Pons (tissue), 1 donor: ENCODE measurements around the gene SNPH.

Experiments
- DNase-seq: peaks from one replicate; pipeline ENCODE4 v3.0.0-alpha.2; 2016; ENCODE audit warnings: low spot score

The SNPH gene

DNA sequence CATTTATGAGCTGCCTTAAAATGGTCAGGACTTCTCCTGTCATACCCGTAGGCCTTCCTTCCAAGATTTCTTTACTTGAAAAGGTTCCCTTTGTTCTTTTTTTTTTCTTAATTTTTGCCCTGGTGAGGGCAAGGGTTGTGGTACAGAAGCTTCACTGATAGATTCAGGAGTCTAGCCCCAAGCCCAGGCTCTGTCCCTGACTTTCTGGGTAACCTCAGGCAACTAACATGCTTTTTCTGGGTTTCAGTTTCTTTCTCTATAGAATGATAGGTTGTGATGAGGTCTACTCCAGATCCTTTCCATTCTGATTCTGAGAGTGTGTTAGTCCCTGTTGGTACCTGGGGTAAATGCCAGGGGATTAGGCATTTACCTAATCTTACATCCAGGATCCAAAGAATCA, 21.2 kb downstream of the SNPH start:
- no peak for DNase-seq

DNA sequence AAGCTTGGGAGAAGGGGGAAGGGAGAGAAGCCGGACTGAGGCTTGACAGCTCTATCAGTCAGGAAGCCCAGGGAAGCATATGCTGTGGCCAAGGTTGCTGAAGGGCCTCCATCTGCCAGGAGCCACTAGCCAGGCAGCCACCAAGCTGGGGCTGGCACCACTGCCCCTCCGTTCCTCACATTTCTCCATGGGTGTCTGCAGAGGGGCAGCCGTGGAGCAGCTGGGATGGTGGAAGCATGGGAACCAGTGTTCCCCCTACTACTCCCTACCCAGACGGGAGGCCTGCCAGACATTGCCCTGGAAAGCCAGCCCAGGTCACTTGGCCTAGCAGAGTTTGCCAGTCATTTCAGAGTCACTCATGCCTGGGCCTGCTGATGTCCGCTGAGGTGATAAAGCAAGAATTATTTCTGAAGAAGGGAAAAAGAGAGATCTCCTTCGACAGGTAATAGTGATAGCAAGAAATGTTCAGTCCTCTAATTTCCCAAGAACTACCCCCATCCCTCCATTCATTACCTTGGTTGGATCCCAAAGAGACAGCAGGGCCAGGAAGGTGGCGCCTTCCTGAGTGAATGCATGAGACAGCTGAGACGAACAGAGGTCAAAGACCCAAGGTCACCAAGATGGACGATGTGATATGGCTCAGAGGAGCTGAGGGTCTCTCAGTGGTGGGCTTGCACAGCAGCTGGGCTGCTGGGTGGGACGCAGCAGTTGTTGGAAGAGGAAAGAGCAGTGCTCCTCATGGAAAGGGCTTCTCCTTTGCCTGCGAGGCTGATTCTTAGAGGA, 21.9 kb downstream of the SNPH start:
- no peak for DNase-seq

DNA sequence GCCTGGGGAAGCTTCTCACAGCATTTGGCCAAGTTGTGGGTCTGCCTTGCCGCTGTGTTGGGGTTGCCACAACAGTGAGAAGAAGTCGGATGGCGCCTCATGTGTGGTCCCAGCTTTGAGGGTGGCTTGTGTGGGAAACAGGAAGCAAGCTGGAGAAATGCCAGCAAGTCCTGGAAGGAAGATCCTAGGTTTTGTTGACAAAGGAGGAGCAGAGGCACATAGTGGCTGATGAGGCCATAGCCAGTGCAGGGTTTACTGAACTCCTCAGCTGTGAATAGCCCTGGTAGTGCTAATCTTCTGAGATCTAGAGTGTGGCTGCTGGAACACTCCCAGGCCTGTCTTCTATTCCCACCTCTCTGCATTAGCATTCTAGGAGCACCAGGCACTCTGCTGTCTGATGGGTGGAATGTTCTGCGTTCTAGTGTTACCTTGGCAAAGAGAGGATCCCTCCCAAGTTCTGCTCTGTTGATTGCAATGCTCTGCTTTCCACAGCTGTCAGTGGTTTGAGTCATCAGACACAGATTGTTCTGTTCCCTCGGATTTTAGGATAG, 25.2 kb downstream of the SNPH start:
- DNase-seq, result no peak

DNA sequence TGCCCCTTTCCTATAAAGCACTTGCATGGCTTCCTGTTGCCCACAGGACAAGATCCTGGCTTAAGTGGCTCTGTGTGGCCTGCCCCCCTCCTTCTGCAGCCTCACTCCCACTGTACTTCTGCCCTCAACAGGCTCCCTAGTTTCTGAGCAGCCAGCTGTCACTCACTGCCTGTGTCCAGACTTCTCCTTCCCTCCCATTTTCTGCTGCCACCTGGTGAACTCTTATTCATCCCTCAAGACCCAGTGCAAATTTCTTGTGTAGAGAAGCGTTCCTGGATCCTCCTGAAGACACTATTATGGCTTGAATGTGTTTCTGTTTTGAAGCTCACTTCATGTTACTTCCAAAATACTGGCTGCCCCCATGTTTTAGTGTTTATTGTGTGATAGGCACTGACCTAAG, 26.5 kb downstream of the SNPH start:
- DNase-seq, result no peak

DNA sequence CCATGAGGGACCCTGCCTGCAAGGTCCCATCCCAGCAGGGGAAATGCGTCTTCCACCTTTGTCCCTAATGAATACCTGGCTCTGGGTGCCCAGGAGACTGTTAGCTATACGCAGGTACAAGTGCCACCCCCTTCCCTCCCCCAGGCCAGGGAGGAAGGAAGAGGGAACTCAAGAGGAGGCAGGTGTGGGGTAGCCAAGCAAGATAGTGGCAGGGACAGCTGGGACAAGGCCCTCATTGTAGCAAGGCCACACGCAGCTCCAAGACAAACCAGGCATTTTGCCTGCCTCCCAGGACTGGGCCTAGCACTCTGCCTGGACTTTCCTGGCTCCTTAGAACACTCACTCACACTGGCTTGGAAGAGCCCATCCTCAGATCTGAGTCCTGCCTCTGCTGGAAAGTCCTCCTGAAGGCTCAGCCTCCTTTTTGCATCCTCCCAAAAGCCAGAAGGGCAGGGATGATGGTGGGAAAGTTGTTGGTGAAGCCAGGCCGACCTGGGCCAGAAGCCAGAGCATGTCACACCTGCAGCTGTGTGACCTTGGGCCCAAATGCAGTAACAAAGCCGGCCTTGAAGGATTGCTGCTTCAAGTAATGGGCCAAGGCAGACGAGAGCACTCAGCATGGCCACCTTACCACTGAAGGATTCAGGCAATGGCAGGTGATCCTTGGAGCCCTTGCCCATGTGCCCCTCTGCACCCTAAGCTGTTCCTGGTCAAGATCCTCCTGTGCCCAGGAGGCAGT, 27.7 kb downstream of the SNPH start:
- DNase-seq, result no peak

DNA sequence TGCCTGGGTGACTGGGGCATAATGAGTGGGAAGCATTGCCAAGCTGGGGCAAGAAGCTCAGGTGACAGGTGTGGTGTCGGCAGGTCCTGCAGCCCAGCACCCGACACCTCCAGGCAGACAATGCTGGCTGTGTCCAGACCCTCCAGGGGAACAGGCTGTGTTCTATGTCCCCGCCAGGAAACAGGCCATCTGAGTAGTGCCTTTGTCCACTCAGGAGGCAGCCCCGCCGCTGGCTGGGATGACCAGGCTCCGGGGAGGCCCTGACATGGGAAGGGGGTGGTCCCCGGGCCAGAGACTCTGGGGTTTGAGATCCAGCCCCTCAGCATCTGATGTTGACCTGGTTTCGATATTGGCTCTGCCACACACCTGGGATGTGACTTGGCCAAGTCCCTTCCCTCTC, 28.4 kb downstream of the SNPH start:
- DNase-seq, result no peak

DNA sequence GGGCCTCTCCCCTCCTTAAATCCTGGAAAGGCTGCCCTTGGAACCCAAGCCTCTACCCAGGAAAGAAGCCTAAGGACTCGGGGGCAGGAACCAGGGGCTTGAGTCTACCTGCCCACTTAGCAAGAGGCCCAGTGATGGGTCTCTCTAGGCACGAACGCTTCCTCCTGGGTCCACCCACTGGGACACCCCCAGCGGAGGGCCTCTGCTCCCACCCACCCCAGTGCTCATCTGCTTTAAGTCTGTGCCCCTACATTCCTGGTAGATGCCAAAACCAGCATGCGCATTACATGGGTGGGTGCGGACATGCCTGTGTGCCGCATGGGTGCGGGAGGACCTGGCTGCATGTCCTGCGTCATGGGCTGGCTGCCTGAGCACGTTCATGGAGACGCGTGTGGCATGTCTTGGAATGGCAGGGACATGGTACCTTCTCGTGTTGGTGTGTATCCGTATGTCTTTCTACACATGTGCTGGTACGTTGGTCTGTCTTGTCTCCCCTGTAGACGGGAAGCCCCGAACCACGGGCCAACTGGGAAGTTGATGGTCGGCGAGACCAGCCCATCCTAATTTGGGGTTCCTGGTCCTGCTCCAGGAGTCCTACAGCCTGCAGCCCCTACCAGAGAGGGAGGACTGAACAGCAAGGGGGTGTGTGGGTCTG, 29.3 kb downstream of the SNPH start:
- DNase-seq, result no peak

DNA sequence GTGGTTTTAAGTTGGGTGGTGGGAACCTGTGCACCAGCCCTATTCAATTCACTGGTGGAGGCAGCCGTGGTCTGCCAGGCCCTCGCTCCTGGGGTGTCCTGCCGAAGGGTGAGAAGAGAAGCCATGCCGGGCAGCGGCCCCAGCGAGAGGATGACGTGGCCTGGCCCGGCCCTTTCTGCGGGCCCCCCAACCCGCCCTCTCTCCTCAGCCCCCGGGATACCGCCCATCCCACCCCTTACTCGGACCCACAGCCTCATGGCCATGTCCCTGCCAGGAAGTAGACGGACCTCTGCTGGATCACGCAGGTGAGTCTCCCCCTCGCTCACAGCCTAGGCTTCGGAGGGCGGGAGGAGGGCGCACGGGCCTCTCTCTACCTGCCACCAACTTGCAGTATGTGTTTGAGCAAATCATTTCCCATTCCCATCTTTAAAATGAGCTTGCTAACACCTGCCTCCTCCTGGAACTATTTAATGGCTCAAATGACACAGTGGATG, 30.1 kb downstream of the SNPH start:
- DNase-seq, result no peak

DNA sequence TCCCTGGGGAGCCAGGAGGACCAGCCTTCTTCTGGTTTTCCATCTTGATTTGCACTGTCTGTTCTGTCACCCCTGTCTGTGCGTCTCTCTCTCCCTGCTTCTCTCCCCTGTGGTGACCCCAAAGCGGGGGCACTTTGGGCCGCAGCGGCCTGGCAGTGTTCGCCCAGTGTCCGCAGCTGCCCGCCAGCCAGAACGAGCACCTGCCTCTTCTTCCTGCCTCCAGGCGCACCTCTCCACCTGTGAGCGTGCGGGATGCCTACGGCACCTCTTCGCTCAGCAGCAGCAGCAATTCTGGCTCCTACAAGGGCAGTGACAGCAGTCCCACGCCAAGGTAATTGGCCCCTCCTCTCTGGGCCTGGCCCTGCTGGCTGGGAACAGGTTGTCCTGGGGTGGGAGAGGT, 30.8 kb downstream of the SNPH start:
- DNase-seq, result no peak

DNA sequence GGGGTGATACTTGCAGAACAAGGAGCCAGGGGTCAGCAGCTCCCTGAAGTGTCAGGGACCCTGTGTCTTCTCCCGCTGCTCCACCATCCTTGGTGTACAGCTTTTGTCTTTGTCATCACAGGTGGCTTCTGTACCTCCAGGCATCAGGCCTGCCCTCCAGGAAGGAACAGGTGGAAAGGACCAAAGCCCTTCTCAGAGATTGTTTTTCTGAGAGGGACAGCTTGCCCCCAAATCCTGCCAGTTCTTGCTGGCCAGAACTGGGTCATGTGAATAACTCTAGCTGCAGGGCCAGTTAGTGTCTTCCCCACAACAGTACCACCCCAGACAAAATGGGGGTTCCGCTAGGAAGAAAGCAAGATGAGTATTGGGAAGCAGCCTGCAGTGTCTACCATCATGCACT, 31.4 kb downstream of the SNPH start:
- DNase-seq, result no peak

DNA sequence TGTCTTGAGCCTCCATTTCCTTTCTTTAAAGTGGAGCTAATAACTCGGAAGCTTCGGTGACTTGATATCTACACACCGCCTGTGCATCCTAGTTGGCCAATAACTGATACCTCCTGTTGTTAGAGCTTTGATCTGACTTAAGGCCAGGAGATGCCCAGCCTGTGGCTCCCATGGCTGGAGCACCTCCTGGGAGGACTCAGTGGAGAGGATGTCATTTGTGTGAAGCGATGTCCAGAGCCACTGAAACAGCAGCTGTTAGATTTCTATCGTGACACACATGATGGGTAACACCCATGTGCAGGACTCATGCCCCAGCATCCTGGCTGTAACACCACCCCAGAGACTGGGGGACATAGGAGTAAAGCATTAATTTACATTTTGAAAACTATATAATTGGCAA, 32.1 kb downstream of the SNPH start:
- DNase-seq, result no peak

DNA sequence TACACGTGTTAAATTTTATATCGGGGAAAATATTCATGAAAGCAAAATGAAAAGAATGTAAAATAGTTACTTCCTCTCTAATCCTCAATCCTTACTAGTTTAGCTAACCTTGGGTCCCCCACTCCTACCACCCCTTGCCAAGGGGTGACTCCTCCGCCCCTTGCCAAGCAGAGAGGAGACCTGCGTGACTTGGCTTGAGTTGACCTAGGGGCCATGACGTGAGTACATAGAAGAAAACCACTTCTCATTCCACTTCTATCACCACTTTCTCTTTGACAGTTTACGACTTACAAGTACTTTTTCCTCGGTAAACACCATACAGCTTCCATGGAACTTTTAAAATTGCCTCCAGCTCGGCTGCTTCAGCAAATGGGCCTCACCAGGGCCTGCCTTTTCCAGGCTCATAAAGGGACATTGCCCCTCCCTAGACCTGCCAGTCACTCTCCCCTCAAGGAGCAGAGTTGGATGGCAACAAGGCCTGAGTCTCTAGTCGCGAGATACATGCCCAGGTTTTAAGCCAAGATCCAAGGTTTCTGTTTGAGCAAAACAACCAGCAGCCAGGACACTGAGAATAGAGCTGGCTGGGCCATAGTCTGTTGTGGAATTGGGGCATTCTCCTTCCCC, 32.9 kb downstream of the SNPH start:
- no peak for DNase-seq

DNA sequence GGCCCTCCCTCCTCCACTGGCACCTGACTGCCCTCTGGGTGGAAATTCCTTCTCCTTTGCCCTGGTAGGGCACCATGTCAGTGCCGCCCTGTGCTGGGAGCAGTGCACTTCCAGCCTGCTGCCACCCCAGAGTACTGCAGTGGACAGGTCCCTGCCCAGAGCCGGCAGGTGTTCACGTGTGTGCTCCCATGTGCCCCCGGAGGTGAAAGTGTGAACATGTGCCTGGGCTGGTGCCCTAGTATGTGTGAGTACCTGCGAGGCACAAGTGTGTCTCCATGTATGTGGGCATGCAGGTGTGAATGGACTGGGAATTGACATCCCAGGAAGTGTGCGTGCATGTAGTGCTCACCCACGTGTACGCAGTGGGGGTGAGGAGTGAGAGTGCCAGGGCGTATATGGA, 33.4 kb downstream of the SNPH start:
- DNase-seq, result no peak

DNA sequence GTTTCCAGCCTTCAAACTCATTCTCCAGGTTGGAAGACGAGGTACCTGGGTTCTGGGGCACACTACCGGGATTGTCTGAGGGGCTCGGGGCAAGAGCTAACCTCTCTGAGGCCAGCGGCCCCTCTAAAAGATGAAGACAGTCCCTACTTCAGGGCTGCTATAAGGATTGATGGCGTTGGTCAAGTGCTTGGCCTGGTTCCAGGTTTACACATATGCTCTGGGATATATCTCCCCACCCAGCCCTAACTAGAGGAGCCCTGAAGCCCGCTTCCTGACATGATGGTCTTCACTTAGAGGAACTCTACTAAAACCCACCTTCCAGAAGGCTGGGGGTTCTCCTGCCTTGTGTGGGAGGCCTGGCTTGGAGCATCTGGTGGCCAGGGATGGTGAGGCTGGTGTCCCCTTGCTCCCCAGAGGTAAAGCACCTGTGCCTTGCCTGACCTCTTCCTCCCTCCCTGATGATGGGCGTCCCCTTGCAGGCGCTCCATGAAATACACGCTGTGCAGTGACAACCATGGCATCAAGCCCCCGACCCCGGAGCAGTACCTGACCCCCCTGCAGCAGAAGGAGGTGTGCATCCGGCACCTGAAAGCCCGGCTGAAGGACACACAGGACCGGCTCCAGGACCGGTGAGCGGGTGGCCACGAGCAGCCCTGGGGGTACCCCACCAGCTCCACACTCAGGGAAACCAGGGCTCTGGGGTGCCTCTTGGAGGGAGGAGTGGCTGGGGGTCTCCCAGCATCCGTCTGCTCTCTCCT, 34.2 kb downstream of the SNPH start:
- DNase-seq, result no peak

DNA sequence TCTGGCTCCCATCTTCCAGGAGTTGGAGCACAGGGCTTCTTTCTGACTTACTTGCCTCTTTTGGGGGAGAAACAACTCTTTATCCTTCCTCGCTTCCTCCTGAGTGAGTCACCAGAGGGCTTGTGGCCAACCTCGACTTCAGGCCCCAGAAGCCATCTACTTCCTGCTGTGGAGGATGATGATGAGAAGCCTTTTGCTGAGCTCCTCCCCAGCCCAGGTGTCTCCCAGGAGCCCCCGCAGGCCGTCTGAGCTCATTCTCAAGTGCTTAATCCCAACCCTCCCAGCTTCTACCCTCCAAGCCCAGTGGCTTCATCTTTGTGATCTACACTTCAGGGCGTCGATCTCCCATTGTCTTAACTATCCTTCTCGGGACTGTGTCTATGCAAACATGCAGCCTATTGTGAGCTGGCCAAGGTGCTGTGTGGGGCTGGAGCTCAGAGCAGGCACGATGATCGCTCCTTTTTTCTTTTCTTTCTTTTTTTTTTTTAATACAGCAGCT, 35.0 kb downstream of the SNPH start:
- DNase-seq, result no peak

DNA sequence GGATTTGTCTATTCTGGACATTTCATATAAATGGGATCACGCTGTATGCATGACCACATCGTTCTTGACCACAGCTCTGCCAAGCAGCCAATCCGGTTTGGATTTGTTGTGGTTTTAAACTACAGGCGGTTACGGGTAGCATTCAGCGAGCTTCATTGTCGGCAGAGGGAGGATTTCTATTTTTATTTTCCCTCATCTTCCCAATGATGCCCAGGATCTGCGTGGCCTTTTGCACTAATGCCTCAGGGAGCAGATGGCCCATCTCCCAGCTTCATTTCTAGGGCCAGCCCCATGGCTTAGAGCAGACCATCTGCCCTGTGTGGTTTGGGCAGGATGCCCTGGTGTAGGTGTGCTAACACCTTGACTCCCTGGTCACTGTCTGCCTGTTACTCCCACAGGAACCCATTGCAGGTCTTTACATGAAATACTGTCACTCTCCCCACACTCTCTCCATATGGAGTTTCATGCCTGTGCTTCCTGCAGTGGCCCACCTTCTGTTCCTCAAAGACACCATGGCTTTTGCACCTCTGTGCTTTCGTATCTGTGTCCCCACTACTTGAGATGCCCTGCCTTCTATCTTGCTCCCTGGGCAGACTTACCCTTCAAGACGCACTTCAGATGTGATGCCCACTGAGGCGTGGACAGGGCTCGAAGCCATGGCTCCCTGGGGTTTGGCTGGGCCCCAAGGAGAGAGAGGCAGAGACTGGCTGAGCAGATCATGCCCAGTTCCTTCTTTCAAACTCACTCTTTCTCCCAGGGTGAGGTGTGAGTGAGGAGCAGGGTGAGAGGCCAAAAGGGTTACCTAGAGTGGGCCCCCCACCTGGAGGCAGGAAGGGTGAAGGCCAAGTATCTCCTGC, 36.8 kb downstream of the SNPH start:
- DNase-seq, result no peak

DNA sequence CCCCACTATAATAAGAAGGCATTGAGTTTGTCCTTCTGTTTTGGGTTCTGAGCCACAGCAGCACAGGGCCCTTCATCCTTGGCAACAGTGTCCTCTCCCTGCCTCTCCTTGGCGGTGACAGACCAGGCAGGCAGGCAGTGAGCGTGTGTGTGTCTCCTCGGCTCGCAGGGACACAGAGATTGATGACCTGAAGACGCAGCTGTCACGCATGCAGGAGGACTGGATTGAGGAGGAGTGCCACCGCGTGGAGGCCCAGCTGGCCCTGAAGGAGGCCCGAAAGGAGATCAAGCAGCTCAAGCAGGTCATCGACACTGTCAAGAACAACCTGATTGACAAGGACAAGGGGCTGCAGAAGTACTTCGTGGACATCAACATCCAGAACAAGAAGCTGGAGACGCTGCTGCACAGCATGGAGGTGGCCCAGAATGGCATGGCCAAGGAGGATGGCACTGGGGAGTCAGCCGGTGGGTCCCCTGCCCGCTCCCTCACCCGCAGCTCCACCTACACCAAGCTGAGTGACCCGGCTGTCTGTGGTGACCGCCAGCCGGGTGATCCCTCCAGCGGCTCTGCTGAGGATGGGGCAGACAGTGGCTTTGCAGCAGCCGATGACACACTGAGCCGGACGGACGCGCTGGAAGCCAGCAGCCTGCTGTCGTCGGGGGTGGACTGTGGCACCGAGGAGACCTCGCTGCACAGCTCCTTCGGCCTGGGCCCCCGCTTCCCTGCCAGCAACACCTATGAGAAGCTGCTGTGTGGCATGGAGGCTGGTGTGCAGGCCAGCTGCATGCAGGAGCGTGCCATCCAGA, 38.8 kb downstream of the SNPH start:
- no peak for DNase-seq

DNA sequence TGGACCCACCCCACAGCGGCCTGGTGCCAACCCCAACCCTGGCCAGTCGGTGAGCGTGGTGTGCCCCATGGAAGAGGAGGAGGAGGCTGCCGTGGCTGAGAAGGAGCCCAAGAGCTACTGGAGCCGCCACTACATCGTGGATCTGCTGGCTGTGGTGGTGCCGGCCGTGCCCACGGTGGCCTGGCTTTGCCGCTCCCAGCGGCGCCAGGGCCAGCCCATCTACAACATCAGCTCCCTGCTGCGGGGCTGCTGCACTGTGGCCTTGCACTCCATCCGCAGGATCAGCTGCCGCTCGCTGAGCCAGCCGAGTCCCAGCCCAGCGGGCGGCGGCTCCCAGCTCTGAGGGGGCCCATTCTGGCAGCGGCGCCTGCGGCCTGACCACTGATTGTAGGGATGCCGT, 39.6 kb downstream of the SNPH start:
- no peak for DNase-seq

DNA sequence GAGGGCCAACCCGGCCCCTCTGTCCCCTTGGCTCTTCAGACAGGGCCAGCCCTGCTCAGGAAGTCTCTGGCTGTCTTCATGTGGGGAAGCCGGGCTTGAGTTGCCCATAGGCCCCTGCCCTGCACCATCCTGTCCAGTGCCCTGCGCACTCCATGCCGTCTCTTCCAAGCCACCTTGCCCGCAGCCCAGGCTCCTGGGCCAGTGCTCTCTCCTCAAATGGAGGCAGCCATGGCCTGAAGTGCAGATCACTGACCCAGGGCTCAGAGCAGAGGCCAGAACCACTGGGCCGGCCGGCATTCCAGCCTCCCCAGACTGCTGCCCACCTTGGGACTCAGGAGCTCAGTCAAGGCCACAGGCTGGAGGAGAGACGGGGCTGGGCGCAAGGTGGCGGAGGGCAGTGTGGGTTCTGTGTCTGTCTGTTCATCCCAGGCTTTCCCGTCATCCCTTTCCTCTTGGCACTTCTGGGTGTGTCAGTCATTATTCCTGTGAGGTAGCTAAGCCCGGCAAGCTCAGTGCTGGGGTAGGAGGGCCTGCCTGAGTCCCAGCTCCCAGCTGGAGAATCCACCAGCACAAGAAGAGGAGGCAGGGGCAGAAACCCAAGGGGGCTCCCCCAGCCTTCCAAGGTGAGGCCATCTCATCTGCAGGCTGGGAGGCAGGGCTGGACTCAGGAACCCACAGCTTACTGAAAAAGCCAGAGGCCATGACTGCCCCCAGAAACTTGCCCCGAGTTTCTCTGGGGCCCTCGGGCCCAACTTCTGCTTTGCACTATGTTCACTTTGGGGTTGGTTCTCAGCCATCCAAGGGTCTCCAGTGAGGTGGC, 40.4 kb downstream of the SNPH start:
- no peak for DNase-seq
